HG03280 (cell line): ENCODE data around the gene SLC7A6.

ENCODE experiments used
- ATAC-seq: cut with Tn5 transposase; IDR thresholded peaks from one replicate; pipeline ENCODE4 v1.9.1; 2021; ENCODE audit warnings: mild to moderate bottlenecking, moderate library complexity; ENCODE audit not compliant: unreplicated experiment

SLC7A6 gene

DNA sequence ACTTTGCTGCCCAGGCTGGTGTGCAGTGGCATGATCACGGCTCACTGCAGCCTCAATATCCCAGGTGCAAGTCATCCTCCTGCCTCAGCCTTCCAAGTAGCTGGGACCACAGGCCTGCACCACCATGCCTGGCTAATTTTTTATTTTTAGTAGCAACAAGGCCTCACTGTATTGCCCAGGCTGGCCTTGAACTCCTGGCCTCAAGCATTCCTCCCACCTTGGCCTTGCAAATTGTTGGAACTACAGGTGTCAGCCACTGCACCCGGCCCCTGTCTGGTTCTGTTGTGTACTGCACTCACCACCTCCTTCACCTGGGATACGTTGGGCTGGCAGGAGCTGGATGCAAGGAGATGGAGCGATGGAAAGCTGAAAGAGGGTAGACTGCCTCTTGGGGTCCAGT, 10.6 kb upstream of the SLC7A6 start:
- no peak for ATAC-seq

DNA sequence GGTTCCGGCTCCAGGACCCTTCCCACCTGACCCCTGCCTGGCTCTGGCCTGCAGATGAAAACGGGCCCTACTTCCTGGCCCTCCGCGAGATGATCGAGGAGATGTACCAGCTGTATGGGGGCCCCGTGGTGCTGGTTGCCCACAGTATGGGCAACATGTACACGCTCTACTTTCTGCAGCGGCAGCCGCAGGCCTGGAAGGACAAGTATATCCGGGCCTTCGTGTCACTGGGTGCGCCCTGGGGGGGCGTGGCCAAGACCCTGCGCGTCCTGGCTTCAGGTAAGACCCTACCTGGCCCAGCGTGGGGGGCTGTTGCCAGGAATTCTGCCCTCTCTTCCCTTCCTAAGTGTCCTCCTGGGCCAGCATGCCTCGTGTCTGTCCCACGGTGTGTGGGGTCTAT, 8.6 kb upstream of the SLC7A6 start:
- no peak for ATAC-seq

DNA sequence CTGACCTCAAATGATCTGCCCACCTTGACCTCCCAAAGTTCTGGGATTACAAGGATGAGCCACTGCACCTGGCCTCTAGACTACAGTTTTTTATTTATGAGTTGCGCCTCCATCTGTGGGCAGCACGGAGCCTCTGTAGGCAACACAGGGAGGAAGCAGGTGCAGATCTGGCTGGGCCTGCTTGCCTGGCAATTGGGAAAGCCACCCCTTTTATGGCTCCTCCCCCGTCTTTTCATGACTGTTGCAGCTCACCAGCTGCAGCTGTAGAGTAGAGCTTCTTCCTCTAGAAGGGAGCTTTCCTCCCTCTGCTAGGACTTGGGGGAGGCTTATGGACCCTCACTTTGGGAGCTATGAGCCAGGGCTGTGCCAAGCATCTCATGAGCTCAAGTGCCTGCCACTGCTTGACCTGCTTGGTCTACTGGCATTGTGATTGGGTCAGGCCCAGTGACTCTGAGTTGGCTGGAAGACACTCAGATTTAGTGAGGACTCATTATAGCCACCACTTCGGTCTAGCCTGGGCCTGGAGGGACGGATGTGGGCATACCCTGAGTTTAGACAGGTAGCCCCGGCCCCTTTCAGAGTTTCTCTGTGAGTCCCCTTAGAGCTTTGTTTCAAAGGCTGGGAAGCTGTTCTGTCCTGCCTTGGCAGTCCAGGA, 6.9 kb upstream of the SLC7A6 start:
- ATAC-seq, result peak; percentile 48

DNA sequence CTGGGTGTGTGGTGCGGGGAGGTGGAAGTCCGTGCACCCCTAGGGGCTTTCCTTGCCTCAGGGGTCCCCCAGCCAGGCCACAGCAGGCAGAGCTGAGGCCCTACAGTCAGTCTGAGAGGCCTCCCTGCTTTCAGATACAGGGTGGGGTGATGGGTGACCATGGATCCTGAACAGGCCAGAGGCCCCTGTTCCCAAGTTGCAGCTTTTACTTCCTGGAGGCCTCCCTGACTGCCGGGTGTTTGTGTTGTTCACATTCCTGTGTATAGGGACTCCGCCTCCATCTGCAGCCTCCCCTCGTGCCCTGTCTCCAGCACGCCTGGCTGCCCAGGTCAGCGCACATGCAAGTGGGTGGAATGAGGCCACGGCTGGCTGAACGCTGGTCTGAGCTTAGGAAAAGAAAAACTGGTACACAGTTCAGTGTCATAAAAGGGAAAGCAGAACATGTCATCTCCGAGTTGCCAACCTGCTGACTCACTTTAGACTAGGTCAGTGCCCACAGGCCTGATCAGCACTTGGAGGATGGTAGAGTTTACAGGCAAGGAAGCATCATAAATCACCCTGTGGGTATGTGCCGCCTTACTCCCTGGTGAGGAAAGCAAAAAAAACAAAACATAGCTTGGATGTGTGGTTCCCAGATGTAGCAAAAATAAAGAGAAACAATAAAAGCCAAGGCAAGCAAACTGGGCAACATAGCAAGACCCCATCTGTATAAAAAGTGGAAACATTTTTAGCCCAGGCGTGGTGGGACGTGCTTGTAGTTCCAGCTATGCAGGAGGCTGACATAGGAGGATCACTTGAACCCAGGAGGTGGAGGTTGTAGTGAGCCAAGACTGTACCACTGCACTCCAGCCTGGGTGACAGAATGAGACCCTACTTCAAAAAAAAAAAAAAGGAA, 6.2 kb upstream of the SLC7A6 start:
- ATAC-seq, result no peak

DNA sequence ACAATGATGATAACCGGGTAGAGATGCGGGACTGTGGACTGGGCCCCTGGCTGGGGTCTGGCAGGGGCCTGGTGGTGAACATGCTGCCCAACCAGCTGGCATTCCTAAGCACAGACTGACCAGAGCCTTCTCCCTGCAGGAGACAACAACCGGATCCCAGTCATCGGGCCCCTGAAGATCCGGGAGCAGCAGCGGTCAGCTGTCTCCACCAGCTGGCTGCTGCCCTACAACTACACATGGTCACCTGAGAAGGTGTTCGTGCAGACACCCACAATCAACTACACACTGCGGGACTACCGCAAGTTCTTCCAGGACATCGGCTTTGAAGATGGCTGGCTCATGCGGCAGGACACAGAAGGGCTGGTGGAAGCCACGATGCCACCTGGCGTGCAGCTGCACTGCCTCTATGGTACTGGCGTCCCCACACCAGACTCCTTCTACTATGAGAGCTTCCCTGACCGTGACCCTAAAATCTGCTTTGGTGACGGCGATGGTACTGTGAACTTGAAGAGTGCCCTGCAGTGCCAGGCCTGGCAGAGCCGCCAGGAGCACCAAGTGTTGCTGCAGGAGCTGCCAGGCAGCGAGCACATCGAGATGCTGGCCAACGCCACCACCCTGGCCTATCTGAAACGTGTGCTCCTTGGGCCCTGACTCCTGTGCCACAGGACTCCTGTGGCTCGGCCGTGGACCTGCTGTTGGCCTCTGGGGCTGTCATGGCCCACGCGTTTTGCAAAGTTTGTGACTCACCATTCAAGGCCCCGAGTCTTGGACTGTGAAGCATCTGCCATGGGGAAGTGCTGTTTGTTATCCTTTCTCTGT, 5.1 kb upstream of the SLC7A6 start:
- no peak for ATAC-seq

DNA sequence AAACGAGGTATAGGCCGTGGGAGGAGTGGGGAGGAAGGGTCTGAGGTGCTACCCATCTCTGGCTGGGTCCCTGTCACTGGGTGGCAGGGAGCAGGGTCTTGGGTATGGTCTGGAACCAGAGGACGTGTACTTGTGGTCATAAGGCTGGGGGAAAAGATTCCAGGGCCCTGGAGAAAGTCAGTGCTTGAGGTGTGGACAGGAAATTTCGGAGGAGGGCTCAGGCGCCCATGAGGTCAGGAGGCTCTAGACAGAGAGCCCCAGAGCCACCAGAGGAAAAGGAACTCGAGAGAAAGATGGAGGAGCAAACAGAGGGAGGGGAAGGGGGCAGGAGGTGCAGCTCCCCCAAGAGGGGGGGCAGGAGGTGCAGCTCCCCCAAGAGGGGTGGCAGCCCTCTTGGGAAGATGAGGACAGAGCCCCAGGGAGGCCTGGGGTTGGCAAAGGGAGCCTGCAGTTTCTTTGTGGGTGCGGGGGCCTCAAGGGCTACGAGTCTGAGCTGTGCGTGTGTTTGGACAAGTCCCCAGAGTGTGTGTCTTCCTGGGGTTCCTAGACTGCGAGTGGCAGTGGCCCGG, 683 bp upstream of the SLC7A6 start:
- no peak for ATAC-seq

DNA sequence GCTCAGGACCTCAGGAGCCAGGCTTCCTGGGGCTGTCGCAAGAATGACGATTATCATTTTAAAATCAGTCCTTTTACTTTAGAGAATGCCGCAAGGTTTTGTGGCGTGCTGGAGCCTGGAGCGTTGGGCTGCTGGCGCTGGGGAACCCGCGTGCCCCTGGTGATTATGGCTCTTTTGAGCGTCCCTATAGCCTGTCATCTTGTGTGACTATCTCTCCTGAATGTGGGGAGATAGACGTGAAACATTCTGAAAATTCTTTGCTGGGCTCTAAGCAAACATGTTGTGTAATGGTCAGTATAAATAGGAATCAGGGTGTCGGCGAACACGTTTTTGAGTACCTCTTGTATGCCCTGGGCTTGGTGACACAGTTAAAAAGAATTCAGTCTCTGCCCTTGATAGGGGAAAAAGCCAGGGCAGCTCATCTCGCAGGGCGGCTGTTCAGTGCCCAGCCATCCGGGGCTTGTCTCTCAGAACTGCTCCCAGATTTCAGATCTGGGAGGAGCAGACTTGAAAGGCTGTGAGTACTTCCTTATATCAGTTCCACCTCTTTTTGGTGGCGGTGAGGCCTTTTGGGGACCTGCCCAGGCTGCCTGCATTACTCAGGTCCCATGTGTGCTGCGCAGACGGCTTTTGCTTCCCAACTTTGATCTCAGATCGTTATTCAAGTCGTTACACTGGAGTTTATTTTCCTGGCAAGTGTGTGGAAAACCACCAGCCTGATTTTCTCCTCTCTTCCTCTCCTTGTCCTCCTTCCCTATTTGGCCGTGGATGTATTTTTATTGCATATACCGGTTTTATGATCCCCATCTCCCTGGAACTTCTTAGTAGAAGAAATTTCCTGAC, 973 bp downstream of the SLC7A6 start:
- peak; percentile 12 for ATAC-seq

DNA sequence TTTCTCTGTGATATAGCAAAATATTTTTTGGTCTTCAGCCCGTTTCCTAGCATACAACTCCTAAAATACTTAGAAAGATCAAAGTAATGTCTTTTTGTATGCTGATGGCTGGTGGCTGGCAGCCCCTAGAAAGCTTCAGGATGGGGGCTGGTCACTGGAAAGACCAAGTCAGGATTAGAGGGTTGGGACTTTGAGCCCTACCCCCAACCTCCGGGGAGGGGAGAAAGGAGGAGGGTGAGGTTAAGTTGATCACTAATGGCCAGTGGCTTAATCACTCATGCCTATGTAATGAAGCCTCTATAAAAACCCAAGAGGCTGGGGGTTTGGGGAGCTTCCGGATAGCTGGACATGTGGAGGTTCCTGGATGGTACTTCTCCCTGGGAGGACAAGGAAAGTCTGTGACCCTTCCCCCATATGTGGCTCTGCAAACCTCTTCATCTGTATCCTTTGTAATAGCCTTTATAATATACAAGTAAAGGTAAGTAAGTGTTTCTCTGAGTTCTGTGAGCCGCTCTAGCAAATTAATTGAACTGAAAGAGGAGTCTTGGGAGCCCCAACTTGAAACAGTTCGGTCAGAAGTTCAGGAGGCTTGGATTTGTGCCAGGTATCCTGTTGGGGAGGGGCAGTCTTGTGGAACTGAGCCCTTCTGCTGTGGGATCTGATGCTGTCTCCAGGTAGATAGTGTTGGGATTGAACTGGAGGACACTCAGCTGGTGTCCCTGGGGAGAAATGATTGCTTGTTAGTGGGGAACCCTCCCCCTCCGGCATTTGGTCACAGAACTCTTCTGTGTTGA, 3.5 kb downstream of the SLC7A6 start:
- ATAC-seq, result no peak

DNA sequence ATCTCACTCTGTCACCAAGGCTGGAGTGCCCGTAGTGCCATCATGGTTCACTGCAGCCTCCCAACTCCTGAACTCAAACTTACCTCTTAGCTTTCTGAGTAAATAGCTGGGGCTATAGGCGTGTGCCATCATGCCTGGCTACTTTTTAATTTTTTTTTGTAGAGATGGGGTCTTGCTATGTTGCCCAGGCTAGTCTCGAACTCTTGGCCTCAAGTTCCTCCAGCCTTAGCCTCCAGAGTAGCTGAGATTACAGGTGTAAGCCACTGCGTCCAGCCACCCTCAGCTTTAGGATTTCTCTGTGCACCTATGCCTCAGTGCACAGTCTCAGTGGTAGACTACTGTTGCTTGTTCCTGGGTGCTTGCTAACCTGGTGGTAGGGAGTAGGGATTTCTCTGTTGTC, 5.5 kb downstream of the SLC7A6 start:
- ATAC-seq, result no peak

DNA sequence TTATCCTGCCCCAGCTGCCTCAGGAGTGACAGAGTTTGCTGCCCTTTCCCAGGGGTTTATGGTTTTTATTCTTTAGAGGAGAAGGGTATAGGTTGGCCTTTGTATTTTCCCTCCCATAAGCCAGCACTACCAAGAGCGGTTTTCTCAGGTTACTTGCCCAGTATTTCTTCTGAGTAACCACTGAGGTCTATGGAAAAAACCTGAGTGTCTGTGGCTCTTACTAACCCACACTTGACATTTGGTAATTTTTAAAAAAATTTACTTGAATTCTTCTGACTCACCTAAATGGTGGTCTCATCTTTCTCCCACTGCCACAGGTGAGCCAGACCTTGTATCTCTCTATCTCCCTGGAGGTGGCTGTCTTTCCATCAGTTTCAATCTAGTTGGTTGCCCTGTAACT, 6.0 kb downstream of the SLC7A6 start:
- ATAC-seq, result no peak

DNA sequence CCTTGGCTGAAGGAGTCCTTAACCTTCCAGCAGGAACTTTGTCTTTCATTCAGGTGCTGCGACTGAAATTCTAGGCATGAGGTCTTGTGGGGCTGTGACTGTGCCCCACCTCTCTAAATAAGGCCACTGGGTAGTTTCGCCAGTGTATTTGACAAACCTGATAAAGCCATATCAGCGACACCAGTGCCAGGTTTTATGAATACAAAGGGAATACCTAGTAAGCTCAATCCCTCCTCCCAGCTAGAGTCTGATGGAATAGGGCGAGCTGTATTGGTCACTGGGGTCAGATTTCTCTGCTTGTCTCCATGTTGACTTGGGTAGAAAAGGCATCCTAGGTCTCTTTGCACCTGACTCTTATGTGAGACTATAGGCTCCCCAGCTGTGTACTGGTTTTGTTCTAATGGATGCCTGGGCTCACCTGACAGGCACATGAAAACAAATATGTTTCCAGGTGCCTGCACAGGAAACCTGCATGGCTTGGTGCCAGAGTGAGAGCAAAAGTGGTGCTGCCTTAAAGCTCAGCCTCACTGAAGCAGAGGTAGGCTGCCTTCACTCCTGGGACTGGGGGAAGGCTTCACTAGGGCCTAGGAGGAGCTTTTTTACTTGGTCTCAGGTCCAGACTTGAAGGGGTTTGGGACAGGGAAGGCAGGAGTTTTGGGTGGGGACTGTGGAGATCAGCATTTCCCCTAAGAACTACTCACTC, 8.3 kb downstream of the SLC7A6 start:
- ATAC-seq, result no peak

DNA sequence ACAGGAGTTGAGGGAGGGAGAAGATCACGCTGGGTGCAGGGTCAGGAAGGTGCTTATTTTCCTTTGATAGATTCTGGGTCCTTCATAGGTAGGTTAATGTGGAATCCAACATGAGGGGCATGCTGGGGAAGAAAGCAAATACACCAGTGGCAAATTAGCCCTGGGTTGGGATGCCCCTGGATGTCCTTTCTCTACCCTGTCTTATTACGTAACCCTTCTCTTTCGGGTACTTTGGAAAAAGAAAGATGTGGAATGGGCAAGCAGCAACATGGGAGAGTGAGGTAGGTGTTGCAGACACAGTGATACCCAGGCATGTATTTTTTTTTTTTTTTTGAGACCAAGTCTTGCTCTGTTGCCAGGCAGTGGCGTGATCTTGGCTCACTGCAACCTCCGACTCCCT, 9.1 kb downstream of the SLC7A6 start:
- no peak for ATAC-seq

DNA sequence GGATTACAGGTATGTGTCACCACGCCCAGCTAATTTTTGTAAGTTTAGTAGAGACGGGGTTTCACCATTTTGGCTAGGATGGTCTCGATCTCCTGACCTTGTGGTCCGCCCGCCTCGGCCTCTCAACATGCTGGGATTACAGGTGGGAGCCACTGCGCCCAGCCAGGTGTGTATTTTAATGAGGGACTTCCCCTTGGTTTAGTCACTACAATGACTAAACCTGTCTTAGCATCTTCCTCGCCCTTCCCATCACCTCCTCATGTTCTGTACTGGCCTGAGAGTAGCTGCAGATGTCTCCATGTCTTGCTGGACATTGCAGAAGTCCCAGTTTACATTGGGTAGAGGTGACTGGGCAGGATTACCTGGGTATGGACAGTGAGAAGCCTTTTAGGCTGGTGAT, 9.6 kb downstream of the SLC7A6 start:
- no peak for ATAC-seq

DNA sequence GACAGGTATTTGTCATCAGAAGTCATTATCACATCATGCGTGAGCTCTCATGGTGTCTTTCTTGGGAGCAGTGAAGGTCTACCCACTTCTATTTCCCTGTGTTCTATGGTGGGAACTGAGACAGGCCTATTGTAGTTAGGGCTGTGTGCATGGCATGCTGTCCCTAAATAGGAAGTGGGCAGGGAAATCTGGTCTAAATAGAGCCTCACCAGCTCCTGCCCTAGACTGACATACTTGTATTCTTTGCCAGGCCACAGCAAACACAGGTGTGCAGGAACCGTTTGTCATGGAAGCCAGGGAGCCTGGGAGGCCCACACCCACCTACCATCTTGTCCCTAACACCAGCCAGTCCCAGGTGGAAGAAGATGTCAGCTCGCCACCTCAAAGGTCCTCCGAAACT, 10.1 kb downstream of the SLC7A6 start:
- ATAC-seq, result no peak

DNA sequence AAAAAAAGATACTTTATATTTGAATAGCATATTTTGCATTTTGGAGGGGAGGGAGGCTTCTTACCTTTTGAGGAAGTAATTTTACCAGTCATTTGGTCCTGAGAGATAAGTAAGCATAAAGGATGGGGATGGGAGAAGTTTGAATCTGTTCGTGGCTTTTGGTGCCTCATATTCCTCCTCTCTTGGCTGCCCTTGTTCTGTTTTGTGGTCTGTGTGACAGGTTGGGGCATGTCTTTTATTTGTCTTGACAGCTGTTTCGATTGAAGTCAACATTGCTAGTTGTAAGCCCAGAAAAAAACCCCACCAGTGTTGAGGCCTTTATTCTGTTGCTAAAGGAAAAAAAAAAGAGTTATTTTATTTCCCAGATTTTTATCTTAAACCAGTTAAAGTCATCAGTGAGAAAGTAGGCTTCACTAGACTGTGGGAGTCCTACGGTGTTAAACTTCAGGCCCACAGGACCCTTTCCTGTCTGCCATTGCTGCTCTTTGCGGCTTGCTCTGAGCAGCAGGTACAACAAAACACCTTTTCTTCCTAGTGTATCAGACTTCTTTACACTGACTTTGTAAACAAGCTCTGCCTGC, 11.4 kb downstream of the SLC7A6 start:
- ATAC-seq, result peak; percentile 70

DNA sequence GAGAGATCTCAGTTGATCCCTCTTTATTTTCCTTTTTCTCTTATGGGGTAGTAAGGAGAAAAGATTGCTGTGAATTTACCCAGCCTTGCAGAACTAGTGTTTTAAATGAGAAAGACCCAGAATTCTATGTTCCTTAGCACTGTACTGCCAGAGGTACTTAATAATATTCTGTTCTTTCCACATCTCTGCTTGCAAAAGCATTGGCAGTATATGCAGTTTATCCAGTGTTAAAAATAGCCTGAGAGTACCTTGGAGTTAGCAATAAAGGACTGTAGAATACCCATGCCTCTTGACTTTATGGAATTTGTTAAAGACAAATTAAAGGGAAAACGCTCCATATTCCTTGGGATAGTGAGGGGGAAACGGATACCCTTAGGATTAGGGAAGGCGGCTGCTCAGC, 11.9 kb downstream of the SLC7A6 start:
- ATAC-seq, result no peak

DNA sequence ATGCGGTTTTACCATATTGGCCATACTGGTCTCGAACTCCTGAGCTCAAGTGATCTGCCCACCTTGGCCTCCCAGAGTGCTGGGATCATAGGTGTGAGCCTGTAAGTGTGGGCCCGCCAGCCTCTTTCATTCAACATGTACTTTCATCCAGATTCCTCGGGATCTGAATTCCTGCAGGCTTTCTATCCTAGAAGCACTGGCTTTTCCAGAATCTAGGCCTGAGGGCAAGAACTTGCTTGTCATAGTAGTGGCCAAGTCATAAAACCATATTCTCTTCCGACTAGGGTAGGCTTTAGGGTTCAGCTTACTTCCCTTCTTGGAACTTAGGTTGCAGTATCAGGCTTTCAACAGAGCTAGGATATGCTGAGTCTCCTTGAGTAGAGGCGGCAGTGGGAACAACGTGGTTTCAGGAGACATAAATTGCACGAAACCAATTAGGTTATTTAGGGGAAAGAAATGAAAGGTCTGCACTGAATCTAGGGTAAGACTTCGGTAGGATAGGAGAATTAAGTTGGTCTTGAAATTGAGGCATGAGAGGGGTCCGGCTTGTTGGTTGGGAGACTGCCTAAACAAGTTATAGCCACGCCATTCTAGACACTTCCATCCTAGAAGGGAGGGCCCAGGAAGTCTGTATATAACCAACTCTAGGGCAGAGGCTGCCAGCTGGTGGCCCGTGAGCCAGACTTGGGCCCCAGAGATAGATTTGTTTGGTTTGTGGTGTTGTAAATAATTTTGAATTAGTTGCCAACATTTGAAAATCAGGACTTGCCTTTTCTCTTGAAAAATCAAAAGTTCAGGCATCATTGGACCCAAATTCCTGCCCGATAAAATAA, 15.6 kb downstream of the SLC7A6 start:
- ATAC-seq, result no peak
